Stimulated activated memory B cell treated with anti-CD40 and anti-IgM and Interleukin-4, amounts not matched to agents 10 μg/mL and 1 μg/mL and 100 μg/mL, for 72 hours (primary cell): ENCODE results near the gene XPO1.
"Not testable (repeated sequence)": the region's sequence is repeated elsewhere in the genome, so short reads cannot be mapped to it uniquely, and the experiment has no call there.

Experiments
- ATAC-seq: fragments of 150-1000 bp; cut with Tn5 transposase; 2 replicates; pipeline ENCODE4 v1.10.0; 2021
- H3K27ac Mint-ChIP-seq: one replicate; pipeline ENCODE4 v1.8.0; 2022; ENCODE audit warnings: mild to moderate bottlenecking, mixed read lengths
- H3K27me3 Mint-ChIP-seq: one replicate; pipeline ENCODE4 v1.8.0; 2022; ENCODE audit warnings: mixed read lengths
- H3K36me3 Mint-ChIP-seq: one replicate; pipeline ENCODE4 v1.8.0; 2022; ENCODE audit warnings: mixed read lengths
- H3K4me1 Mint-ChIP-seq: one replicate; pipeline ENCODE4 v1.8.0; 2022; ENCODE audit warnings: mixed read lengths
- H3K4me3 Mint-ChIP-seq: one replicate; pipeline ENCODE4 v1.8.0; 2022; ENCODE audit warnings: mild to moderate bottlenecking, moderate library complexity, mixed read lengths
- H3K9me3 Mint-ChIP-seq: one replicate; pipeline ENCODE4 v1.8.0; 2022; ENCODE audit warnings: mixed read lengths

Gene XPO1

DNA sequence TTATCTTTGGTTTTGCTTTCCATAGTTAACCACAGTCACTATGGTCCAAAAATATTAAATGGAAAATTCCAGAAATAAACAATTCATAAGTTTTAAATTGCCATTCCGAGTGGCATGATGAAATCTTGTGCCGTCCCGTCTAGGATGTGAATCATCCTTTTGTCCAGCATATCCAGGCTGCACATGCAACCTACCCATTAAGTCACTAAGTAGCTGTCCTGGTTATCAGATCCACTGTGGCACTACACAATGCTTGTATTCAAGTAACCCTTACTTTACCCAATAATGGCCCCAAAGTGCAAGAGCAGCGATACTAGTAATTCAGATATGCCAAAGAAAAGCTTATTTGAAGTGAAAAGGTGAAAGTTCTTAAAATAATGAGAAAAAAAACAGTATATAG lies 78.0 kb downstream of the XPO1 start:
- H3K4me3 Mint-ChIP-seq = no peak overlapping the region
- ATAC-seq = no peak

DNA sequence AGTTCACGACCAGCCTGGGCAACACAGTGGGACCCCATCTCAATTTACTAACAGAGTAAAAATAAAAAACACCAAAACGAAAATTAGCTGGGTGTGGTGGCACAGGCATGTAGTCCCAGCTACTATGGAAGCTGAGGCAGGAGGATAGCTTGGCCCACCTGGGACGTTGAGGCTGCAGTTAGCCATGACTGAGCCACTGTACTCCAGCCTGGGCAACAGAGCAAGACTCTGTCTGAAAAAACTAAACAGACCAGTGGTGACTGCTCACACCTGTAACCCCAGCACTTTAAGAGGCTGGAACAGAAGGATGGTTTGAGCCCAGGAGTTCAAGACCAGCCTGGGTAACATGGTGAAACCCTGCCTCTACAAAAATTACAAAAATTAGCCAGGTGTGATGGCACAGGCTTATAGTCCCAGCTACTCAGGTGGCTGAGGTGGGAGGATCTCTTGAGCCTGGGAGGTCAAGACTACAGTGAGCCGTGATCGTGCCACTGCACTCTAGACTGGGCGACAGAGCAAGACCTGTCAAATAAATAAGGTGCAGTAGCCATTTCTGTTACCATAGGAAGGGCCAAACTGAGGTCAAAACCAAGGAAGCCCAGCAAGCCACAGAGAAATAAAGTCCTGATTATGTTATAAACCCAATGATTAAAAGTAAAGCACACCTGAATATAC lies 81.3 kb downstream of the XPO1 start:
- no peak overlapping the region for H3K4me3 Mint-ChIP-seq
- ATAC-seq = no peak
- H3K4me1 Mint-ChIP-seq = peaks cover 83% of the 10 kb centered on the region
- H3K36me3 Mint-ChIP-seq = peaks cover 12% of the 10 kb centered on the region
- no peaks in the 10 kb centered on the region for H3K9me3 Mint-ChIP-seq
- H3K27ac Mint-ChIP-seq = no peak overlapping the region
- no peaks in the 10 kb centered on the region for H3K27me3 Mint-ChIP-seq

More for the DNA sequence above, 78.0 kb downstream of the XPO1 start:
- H3K27ac Mint-ChIP-seq = no peak overlapping the region
- H3K36me3 Mint-ChIP-seq = peaks cover 6% of the 10 kb centered on the region
- peaks cover 79% of the 10 kb centered on the region for H3K4me1 Mint-ChIP-seq
- no peaks in the 10 kb centered on the region for H3K27me3 Mint-ChIP-seq
- no peaks in the 10 kb centered on the region for H3K9me3 Mint-ChIP-seq

DNA sequence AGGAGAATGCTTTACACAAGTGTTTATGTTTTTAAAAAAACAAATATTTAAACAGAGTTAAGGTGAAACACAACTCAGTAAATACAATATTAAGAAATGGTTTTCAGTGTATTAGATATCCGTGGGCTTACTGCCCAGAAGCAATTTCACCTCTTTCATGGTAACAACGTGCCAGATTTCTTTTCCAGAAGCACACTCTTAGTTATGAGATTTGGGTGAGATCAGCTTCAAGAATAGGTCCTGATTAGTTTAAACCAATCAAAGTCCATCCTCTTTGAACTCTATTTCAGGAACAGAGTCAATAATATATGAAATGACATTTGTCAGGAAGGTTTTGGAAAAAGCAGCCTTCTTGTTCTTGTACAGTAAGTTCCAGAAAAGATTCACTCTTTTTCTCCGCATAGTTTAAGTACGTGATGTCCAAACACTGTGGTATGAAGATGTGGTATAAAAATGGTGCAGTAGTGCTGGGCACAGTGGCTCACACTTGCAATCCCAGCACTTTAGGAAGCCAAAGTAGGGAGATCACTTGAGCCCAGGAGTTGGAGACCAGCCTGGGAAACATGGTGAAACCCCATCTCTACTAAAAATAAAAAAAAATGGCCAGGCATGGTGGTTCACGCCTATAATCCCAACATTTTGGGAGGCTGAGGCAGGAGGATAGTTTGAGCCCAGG lies 81.9 kb downstream of the XPO1 start:
- H3K36me3 Mint-ChIP-seq = peaks cover 12% of the 10 kb centered on the region
- H3K4me1 Mint-ChIP-seq = peaks cover 77% of the 10 kb centered on the region
- ATAC-seq = no peak
- no peaks in the 10 kb centered on the region for H3K27me3 Mint-ChIP-seq
- no peak overlapping the region for H3K27ac Mint-ChIP-seq
- H3K9me3 Mint-ChIP-seq = no peaks in the 10 kb centered on the region
- H3K4me3 Mint-ChIP-seq = no peak overlapping the region

DNA sequence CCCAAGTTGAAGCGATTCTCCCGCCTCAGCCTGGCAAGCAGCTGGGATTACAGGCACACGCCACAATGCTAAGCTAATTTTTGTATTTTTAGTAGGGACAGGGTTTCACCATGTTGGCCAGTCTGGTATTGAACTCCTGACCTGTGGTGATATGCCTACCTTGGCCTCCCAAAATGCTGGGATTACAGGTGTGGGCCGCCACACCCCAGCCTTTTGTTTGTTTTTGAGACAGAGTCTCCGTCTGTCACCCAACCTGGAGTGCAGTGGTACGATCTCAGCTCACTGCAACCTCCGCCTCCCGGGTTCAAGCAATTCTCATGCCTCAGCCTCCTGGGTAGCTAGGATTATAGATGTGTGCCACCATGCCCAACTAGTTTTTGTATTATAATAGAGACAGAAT lies 83.2 kb downstream of the XPO1 start:
- not testable (repeated sequence) for ATAC-seq, H3K9me3 Mint-ChIP-seq, H3K27ac Mint-ChIP-seq, H3K27me3 Mint-ChIP-seq, H3K4me3 Mint-ChIP-seq
- H3K36me3 Mint-ChIP-seq = peaks cover 12% of the 10 kb centered on the region
- peaks cover 76% of the 10 kb centered on the region for H3K4me1 Mint-ChIP-seq

DNA sequence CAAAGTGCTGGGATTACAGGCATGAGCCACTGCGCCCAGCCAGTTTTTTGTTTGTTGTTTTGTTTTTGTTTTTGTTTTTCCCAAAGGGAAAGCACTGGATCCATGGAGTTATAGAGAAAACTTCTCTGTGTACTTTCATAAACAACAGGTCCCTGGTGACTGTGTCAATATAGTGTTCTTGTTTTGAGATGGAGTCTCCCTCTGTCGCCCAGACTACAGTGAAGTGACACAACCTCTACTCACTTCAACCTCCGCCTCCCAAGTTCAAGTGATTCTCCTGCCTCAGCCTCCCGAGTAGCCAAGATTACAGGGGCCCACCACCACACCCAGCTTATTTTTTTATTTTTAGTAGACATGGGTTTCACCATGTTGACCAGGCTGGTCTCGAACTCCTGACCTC lies 83.8 kb downstream of the XPO1 start:
- H3K27ac Mint-ChIP-seq = no peak overlapping the region

DNA sequence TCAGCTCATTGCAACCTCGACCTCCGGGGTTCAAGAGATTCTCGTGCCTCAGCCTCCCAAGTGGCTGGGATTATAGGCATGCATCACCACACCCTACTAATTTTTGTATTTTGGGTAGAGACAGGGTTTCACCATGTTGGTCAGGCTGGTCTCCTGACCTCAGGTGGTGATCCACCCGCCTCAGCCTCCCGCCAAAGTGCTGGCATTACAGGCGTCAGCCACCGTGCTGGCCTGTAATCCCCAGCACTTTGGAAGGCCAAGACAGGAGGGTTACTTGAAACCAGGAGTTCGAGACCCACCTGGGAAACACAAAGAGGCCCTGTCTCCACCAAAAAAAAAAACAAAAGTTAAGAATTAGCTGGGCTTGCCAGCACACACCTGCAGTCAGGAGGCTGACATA lies 85.8 kb downstream of the XPO1 start:
- H3K4me1 Mint-ChIP-seq = peaks cover 68% of the 10 kb centered on the region
- H3K27me3 Mint-ChIP-seq = no peaks in the 10 kb centered on the region
- ATAC-seq = no peak
- H3K36me3 Mint-ChIP-seq = peaks cover 22% of the 10 kb centered on the region
- no peaks in the 10 kb centered on the region for H3K9me3 Mint-ChIP-seq
- H3K4me3 Mint-ChIP-seq = no peak overlapping the region
- no peak overlapping the region for H3K27ac Mint-ChIP-seq

More for the DNA sequence above, 83.8 kb downstream of the XPO1 start:
- ATAC-seq = no peak
- no peak overlapping the region for H3K4me3 Mint-ChIP-seq
- H3K27me3 Mint-ChIP-seq = no peaks in the 10 kb centered on the region
- H3K9me3 Mint-ChIP-seq = no peaks in the 10 kb centered on the region
- peaks cover 76% of the 10 kb centered on the region for H3K4me1 Mint-ChIP-seq
- H3K36me3 Mint-ChIP-seq = peaks cover 14% of the 10 kb centered on the region

DNA sequence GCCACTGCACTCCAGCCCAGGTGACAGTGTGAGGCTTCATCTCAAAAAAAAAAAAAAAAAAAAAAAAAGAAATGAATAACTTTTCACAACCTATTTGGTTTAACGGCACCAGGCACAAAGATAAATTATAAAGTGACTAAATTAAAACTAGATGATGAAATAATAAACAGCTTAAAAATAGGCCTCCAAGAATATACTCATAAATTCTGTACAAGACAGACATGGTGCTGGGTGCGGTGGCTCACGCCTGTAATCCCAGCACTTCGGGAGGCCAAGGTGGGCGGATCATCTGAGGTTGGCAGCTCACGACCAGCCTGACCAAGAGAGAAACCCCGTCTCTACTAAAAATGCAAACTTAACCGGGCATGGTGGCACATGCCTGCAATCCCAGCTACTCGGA lies 87.0 kb downstream of the XPO1 start:
- no peak overlapping the region for H3K4me3 Mint-ChIP-seq
- no peak overlapping the region for H3K27ac Mint-ChIP-seq
- H3K36me3 Mint-ChIP-seq = peaks cover 22% of the 10 kb centered on the region
- peaks cover 56% of the 10 kb centered on the region for H3K4me1 Mint-ChIP-seq
- ATAC-seq = no peak
- H3K27me3 Mint-ChIP-seq = no peaks in the 10 kb centered on the region
- no peaks in the 10 kb centered on the region for H3K9me3 Mint-ChIP-seq

DNA sequence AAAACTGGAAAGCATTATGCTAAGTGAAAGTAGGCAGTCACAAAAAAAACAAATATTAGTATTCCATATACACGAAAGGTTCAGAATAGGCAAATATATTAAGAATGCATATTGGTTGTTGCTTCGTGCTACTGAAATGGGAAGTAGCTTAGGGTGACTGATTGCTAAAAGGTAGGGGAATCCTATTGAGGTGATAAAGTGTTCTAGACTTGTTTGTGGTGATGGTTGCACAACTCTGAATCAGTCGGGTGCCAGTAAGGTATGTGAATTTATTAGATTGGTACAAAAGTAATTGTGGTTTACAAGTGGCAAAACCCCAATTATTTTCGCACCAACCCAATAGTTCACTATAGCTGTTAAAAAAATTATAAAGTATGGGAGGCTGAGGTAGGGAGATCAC lies 88.0 kb downstream of the XPO1 start:
- Mint-ChIP-seq H3K27me3 (no peaks in the 10 kb centered on the region), H3K9me3 (no peaks in the 10 kb centered on the region), H3K36me3 (peaks cover 20% of the 10 kb centered on the region), H3K4me3 (no peak overlapping the region), H3K27ac (peak overlapping the region; percentile 68), H3K4me1 (peaks cover 48% of the 10 kb centered on the region)
- peak; percentile 93 for ATAC-seq

DNA sequence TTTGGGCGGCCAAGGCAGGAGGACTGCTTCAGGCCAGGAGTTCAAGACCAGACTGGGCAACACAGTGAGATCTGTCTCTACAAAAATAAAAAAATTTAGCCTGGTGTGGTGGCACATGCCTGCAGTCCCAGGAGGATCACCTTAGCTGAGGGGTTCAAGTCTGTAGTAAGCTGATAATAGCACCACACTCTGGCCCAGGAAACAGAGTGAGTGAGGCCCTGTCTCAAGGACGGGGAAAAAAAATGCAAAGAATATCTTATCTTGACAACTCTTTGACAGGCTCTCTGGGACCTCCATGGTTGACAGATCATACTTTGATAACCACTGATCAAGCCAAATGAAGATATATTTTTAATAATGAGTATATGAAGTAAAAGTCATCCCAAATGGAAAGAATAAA lies 89.9 kb downstream of the XPO1 start:
- Mint-ChIP-seq H3K4me3 (no peak overlapping the region), H3K27ac (no peak overlapping the region), H3K9me3 (peaks cover 5% of the 10 kb centered on the region), H3K4me1 (peaks cover 52% of the 10 kb centered on the region), H3K27me3 (no peaks in the 10 kb centered on the region), H3K36me3 (peaks cover 38% of the 10 kb centered on the region)
- ATAC-seq = no peak

DNA sequence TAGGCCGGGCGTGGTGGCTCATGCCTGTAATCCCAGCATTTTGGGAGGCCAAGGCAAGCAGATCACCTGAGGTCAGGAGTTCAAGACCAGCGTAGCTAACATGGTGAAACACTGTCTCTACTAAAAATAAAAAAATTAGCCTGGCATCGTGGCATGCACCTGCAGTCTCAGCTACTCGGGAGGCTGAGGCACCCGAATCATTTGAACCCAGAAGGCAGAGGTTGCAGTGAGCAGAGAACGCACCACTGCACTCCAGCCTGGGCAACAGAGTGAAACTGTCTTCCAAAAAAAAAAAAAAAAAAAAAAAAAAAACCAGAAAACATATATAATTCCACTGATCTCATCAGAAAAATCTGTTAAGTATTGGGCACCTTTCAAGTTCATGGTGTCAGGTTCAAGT lies 91.2 kb downstream of the XPO1 start:
- not testable (repeated sequence) for H3K27ac Mint-ChIP-seq, H3K9me3 Mint-ChIP-seq, ATAC-seq, H3K4me3 Mint-ChIP-seq, H3K27me3 Mint-ChIP-seq
- Mint-ChIP-seq H3K36me3 (peaks cover 33% of the 10 kb centered on the region), H3K4me1 (peaks cover 57% of the 10 kb centered on the region)

DNA sequence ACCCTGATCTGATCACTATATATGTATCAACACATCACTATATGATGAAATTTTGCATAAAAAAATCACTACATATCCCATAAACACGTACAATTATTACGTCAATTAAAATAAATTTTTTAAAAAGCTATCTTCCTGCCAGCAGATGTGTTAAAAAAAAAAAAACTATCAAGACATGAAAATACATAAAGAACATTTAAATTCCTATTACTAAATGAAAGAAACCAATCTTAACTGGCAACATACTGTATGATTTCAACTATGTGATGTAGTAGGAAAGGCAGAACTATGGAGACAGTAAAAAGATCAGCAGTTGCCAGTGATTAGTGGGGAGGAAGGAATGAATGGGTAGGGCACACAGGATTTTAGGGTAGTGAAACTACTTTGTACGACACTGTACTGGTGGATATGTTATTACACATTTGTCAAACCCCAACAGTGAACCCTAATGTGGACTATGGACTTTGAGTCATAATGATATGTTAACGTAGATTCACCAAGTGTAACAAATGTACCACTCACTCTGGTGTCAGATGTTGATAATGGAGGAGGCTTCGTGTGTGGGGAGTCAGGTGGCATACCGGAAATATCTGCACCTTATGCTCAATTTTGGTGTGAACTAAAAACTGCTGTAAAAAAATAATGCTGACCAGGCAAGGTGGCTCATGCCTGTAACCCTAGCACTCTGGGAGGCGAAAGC lies 94.7 kb downstream of the XPO1 start:
- Mint-ChIP-seq H3K4me1 (peaks cover 62% of the 10 kb centered on the region), H3K36me3 (peaks cover 42% of the 10 kb centered on the region), H3K27me3 (no peaks in the 10 kb centered on the region), H3K4me3 (peak overlapping the region; percentile 16), H3K27ac (peak overlapping the region; percentile 30), H3K9me3 (peaks cover 5% of the 10 kb centered on the region)
- peak; percentile 97 for ATAC-seq

DNA sequence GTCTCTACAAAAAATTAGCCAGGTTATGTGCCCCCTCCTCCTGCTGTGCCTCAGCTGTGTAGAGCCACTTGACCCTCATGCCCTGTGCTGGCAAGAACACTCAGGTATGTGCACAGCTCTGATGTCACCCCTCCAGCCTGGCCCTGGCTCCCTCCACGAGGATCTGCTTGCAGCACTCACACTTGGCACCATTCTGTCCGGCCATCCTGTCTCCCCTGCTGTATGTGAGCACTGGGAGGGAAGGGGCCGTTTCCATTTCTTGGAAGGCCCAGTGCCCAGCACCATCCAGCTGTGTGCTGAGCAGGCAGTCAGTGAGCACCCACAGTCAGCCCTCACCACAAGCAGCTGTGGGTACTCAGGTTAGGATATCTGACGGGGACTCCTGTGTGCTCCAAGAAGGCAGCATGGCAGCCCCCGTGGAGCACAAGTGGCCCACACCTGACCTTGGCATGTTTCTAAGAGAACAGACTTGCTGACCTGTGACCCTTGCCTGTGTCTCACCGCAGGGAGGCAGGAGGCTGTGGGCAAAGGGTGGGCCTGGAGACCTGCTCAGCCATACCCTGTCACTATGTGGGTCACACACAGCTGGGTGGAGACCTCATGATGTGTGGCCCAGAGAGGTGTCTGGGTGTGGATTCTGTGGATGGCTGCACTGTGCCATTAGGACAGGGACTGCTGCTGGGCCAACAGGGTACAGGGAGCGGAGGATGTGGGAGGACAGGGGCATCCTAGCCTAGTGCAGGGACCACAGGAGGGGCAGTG lies 98.7 kb downstream of the XPO1 start:
- Mint-ChIP-seq H3K4me1 (peaks cover 82% of the 10 kb centered on the region), H3K4me3 (no peak overlapping the region), H3K27me3 (no peaks in the 10 kb centered on the region), H3K36me3 (peaks cover 55% of the 10 kb centered on the region), H3K27ac (peak overlapping the region; percentile 52), H3K9me3 (peaks cover 12% of the 10 kb centered on the region)
- no peak for ATAC-seq

DNA sequence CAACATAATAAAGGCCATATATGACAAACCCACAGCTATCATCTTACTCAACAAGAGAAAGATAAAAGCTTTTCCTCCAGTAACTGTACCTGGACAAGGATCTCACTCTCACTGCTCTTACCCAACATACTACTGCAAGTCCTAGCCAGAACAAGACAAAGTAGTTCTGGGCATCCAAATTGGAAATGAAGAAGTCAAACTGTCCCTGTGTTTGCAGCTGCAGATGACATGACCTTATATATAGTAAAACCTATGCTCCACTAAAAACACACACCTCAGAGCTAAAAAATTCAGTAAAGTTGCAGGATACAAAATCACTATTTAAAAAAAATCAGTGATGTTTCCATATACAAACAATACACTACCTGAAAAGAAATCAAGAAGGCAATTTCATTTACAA lies 99.5 kb downstream of the XPO1 start:
- Mint-ChIP-seq H3K9me3 (peaks cover 9% of the 10 kb centered on the region), H3K4me3 (no peak overlapping the region), H3K4me1 (peaks cover 82% of the 10 kb centered on the region), H3K27me3 (no peaks in the 10 kb centered on the region), H3K27ac (peak overlapping the region; percentile 52), H3K36me3 (peaks cover 48% of the 10 kb centered on the region)
- ATAC-seq = no peak

DNA sequence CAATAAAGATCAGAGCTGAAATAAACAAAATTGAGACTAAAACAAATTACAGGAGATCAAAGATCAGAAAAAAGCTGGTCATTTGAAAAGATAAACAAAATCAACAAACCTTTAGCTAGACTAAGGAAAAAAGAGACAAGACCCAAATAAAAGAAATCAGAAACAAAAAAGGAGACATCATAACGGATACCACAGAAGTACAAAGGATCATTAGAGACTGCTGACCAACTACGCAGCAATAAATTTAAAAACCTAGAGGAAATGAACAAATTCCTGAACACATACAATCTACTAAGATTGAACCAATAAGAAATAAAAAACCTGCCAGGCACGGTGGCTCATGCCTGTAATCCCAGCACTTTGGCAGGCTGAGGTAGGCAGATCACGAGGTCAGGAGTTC lies 101.0 kb downstream of the XPO1 start:
- H3K27ac Mint-ChIP-seq = peak overlapping the region; percentile 17
- no peak overlapping the region for H3K4me3 Mint-ChIP-seq
- H3K4me1 Mint-ChIP-seq = peaks cover 81% of the 10 kb centered on the region
- ATAC-seq = no peak
- H3K9me3 Mint-ChIP-seq = peaks cover 9% of the 10 kb centered on the region
- H3K36me3 Mint-ChIP-seq = peaks cover 50% of the 10 kb centered on the region
- no peaks in the 10 kb centered on the region for H3K27me3 Mint-ChIP-seq

DNA sequence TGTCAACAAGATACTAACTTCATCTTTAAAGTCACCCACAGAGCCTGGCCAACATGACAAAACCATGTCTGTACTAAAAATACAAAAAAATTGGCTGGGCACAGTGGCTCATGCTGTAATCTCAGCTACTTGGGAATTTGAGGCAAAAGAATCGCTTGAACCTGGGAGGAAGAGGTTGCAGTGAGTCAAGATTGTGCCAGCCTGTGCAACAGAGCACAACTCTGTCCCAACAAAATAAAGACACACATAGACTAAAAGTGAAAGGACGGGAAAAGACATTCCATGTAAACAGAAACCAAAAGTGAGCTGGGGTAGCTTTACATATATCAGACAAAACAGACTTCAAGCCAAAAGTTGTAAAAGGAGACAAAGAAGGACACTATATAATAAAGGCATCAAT lies 102.1 kb downstream of the XPO1 start:
- Mint-ChIP-seq H3K9me3 (peaks cover 9% of the 10 kb centered on the region), H3K27me3 (no peaks in the 10 kb centered on the region), H3K27ac (peak overlapping the region; percentile 17), H3K36me3 (peaks cover 43% of the 10 kb centered on the region), H3K4me1 (peaks cover 73% of the 10 kb centered on the region), H3K4me3 (no peak overlapping the region)
- ATAC-seq = no peak
